ENCODE data around the gene ABCA13.

The ABCA13 gene

DNA sequence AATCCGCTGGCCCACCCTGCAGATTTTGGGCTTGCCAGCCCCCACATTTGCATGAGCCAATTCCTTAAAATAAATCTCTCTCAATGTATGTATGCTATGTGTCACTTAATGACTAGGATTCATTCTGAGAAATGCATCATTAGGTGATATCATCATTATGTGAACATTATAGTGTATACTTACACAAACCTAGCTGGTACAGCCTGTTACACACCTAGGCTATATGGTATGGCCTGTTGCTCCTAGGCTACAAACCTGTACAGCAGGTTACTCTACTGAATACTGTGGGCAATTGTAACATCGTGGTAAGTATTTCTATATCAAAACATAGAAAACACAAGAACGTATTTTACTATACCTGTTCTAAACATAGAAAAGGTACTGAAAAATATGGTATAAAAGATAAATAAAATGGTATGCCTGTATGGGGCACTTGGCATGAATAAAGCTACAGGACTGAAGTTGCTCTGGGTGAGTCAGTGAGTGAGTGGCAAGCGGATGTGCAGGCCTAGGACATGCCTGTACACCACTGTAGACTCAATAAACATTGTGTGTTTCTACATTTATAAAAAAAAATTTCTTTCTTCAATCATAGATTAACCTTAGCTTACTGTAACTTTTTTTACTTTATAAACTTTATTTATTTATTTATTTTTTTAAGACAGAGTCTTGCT is 135.9 kb downstream of the ABCA13 start:
- Histone ChIP-seq H3K4me1 (ENCODE audit: control insufficient read depth, insufficient read depth, low read length) (no peaks in the 10 kb centered on the region), H3K9me3 (ENCODE audit: control insufficient read depth, insufficient read depth, low read depth, low read length) (no peaks in the 10 kb centered on the region), H3K27ac (ENCODE audit: extremely low read depth, low read depth, low read length) (no peak overlapping the region), H3K36me3 (ENCODE audit: control insufficient read depth in 2 of 2, insufficient read depth in 1 of 2, low read length in 2 of 2) (no peaks in the 10 kb centered on the region), H3K4me3 (ENCODE audit: low read depth, low read length) (no peak overlapping the region)
- CTCF ChIA-PET, result no interaction called here
- POLR2A ChIA-PET, result no interaction called here
- TF ChIP-seq SCRT2 (tag by site-specific recombination; IDR thresholded peaks at IDR 0.05) (no peak), RBAK (tag by site-specific recombination; IDR thresholded peaks at IDR 0.05) (no peak), ZNF404 (tag by site-specific recombination; IDR thresholded peaks at IDR 0.05) (no peak), ZEB2 (tag by site-specific recombination; IDR thresholded peaks at IDR 0.05) (no peak), EGR2 (tag by site-specific recombination; IDR thresholded peaks at IDR 0.05; ENCODE audit: low read depth) (no peak), YY2 (tag by site-specific recombination; IDR thresholded peaks at IDR 0.05) (no peak), ZNF747 (tag by site-specific recombination; IDR thresholded peaks at IDR 0.05) (no peak), TRIM28 (IDR thresholded peaks at IDR 0.05; ENCODE audit: borderline replicate concordance, low read length) (no peak), SP2 (tag by site-specific recombination; IDR thresholded peaks at IDR 0.05) (no peak)
- TF ChIP-seq, protein P1, sequence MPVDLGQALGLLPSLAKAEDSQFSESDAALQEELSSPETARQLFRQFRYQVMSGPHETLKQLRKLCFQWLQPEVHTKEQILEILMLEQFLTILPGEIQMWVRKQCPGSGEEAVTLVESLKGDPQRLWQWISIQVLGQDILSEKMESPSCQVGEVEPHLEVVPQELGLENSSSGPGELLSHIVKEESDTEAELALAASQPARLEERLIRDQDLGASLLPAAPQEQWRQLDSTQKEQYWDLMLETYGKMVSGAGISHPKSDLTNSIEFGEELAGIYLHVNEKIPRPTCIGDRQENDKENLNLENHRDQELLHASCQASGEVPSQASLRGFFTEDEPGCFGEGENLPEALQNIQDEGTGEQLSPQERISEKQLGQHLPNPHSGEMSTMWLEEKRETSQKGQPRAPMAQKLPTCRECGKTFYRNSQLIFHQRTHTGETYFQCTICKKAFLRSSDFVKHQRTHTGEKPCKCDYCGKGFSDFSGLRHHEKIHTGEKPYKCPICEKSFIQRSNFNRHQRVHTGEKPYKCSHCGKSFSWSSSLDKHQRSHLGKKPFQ (tag by site-specific recombination; IDR thresholded peaks at IDR 0.05), result no peak

DNA sequence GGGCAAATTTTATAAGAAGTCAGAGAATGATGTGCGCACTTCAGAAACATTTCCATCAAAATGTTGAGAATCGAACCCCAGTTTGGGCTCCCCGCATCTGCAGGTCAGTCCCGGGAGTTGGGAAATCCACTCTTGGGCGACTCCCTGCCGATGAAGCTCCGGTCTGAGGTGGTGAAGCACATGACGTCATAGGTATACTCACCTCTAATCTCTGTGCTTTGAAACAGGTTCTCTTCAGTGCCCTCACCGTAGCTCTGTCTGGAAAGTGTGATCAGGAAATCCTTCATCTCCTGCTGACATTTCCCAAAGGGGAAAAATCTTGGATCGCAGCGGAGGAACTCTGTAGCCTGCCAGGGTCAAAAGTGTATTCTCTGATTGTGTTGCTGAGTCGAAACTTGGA is 138.5 kb downstream of the ABCA13 start:
- CTCF ChIA-PET, result interaction anchor here (0.7 to 0.8 kb wide), 2 partner anchors 9 to 48 kb away, joined by 3 to 5 read pairs; no protein-coding TSS in a partner anchor
- no peak overlapping the region for H3K4me3 ChIP-seq (ENCODE audit: low read depth, low read length)
- no peak for TF ChIP-seq ZNF19 (tag by site-specific recombination; IDR thresholded peaks at IDR 0.05; ENCODE audit: low read depth)
- TF ChIP-seq, protein P2, sequence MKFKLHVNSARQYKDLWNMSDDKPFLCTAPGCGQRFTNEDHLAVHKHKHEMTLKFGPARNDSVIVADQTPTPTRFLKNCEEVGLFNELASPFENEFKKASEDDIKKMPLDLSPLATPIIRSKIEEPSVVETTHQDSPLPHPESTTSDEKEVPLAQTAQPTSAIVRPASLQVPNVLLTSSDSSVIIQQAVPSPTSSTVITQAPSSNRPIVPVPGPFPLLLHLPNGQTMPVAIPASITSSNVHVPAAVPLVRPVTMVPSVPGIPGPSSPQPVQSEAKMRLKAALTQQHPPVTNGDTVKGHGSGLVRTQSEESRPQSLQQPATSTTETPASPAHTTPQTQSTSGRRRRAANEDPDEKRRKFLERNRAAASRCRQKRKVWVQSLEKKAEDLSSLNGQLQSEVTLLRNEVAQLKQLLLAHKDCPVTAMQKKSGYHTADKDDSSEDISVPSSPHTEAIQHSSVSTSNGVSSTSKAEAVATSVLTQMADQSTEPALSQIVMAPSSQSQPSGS (tag by site-specific recombination; IDR thresholded peaks at IDR 0.05; ENCODE audit: low read depth), result 0 out of 2 replicates have a peak, but pooled peaks have one; percentile 17
- no peaks in the 10 kb centered on the region for H3K4me1 ChIP-seq (ENCODE audit: control insufficient read depth, insufficient read depth, low read length)
- no peak overlapping the region for H3K27ac ChIP-seq (ENCODE audit: extremely low read depth, low read depth, low read length)
- POLR2A ChIA-PET, result no interaction called here
- H3K9me3 ChIP-seq (ENCODE audit: control insufficient read depth, insufficient read depth, low read depth, low read length), result no peaks in the 10 kb centered on the region
- H3K36me3 ChIP-seq (ENCODE audit: control insufficient read depth in 2 of 2, insufficient read depth in 1 of 2, low read length in 2 of 2), result no peaks in the 10 kb centered on the region

DNA sequence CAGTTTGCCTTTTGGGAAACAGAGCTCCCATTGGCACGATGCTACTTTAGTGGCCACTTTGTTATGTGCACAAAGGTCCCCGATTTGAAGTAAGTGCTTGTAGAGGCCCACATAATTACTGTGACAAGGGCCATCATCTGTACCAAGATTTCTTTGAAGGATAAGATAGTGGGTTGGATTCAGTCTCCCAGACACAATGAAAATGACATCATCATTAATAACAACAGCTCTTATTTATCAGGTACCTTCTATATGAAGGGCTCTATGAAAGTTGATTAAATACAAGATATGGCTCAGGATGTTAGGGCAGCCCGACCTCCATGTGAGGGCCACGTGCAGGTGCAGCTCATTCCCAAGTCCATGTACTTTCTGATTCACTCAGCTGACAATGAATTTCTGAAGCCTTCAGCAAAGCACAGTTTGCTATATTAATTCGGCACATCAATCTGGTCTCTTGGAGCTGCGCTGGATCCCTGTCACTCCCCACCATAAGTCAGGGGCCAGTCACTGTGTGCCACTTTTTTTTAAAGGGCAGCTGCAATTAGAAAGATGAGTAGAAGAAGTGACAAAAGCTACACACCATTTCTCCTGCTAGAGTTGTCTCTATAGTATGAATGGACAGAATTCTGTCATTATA is 140.3 kb downstream of the ABCA13 start:
- TF ChIP-seq ZNF571 (tag by site-specific recombination; IDR thresholded peaks at IDR 0.05) (no peak), ZNF112 (tag by site-specific recombination; IDR thresholded peaks at IDR 0.05) (no peak), KLF9 (tag by site-specific recombination; IDR thresholded peaks at IDR 0.05; ENCODE audit: low read depth) (no peak), YY1 (tag by site-specific recombination; IDR thresholded peaks at IDR 0.05) (no peak), ZNF549 (tag by site-specific recombination; IDR thresholded peaks at IDR 0.05) (no peak), ZNF548 (tag by site-specific recombination; IDR thresholded peaks at IDR 0.05) (no peak), ZNF677 (tag by site-specific recombination; IDR thresholded peaks at IDR 0.05) (no peak), ZNF266 (tag by site-specific recombination; IDR thresholded peaks at IDR 0.05; ENCODE audit: low read depth) (no peak), ZNF707 (tag by site-specific recombination; IDR thresholded peaks at IDR 0.05) (no peak), ZNF623 (tag by site-specific recombination; IDR thresholded peaks at IDR 0.05) (no peak)
- TF ChIP-seq, protein P3, sequence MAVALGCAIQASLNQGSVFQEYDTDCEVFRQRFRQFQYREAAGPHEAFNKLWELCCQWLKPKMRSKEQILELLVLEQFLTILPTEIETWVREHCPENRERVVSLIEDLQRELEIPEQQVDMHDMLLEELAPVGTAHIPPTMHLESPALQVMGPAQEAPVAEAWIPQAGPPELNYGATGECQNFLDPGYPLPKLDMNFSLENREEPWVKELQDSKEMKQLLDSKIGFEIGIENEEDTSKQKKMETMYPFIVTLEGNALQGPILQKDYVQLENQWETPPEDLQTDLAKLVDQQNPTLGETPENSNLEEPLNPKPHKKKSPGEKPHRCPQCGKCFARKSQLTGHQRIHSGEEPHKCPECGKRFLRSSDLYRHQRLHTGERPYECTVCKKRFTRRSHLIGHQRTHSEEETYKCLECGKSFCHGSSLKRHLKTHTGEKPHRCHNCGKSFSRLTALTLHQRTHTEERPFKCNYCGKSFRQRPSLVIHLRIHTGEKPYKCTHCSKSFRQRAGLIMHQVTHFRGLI (tag by site-specific recombination; IDR thresholded peaks at IDR 0.05), result no peak
- TF ChIP-seq, protein P4, sequence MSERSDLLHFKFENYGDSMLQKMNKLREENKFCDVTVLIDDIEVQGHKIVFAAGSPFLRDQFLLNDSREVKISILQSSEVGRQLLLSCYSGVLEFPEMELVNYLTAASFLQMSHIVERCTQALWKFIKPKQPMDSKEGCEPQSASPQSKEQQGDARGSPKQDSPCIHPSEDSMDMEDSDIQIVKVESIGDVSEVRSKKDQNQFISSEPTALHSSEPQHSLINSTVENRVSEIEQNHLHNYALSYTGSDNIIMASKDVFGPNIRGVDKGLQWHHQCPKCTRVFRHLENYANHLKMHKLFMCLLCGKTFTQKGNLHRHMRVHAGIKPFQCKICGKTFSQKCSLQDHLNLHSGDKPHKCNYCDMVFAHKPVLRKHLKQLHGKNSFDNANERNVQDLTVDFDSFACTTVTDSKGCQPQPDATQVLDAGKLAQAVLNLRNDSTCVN (tag by site-specific recombination; optimal IDR thresholded peaks at IDR 0.05), result no peak
- Histone ChIP-seq H3K4me3 (ENCODE audit: low read depth, low read length) (no peak overlapping the region), H3K4me1 (ENCODE audit: control insufficient read depth, insufficient read depth, low read length) (no peaks in the 10 kb centered on the region), H3K36me3 (ENCODE audit: control insufficient read depth in 2 of 2, insufficient read depth in 1 of 2, low read length in 2 of 2) (no peaks in the 10 kb centered on the region), H3K27ac (ENCODE audit: extremely low read depth, low read depth, low read length) (no peak overlapping the region), H3K9me3 (ENCODE audit: control insufficient read depth, insufficient read depth, low read depth, low read length) (no peaks in the 10 kb centered on the region)
- ChIA-PET POLR2A (no interaction called here), CTCF (interaction anchor here (0.5 to 3.0 kb wide), 3 partner anchors 12 to 1890 kb away, joined by 3 to 11 read pairs (median 6); no protein-coding TSS in a partner anchor)
